22Rv1 (cell line): ENCODE measurements around the gene SAT1.
"Not testable (repeated sequence)": the region's sequence is repeated elsewhere in the genome, so short reads cannot be mapped to it uniquely, and the experiment has no call there.

Experiments
- H3K27ac ChIP-seq: fragments of 450-650 bp; 2 replicates; pipeline ENCODE4 v1.5.1; 2017
- ZFX ChIP-seq: fragments of 450-650 bp; IDR thresholded peaks from 2 replicates; pipeline ENCODE4 v1.6.1; 2017; ENCODE audit warnings: antibody characterized with exemption, borderline replicate concordance
- TF ChIP-seq, protein P1 (sequence below): fragments of 450-650 bp; IDR thresholded peaks from 2 replicates; pipeline ENCODE4 v1.5.1; 2017; ENCODE audit warnings: mild to moderate bottlenecking

Gene SAT1

DNA sequence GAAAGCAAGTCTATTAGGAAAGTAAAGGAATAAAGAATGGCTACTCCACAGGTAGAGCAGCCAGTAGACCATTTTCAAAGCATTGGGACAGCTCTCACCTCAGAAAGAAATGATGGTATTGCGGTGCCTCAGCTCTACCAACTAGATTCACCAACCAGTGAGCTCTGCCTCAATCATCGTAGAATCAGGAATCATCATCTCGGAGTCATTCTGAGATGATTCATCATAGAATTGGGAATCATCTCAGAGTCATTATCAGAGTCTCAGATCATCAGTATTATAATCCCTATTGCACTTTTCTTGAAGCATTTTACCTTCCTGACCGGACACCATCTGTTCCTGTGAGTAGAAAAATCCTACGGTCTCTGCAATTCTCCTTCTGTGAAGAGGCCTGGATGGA, 17.5 kb upstream of the SAT1 start:
- no peak overlapping the region for H3K27ac ChIP-seq
- TF ChIP-seq ZFX, result no peak
- TF ChIP-seq, protein P1, sequence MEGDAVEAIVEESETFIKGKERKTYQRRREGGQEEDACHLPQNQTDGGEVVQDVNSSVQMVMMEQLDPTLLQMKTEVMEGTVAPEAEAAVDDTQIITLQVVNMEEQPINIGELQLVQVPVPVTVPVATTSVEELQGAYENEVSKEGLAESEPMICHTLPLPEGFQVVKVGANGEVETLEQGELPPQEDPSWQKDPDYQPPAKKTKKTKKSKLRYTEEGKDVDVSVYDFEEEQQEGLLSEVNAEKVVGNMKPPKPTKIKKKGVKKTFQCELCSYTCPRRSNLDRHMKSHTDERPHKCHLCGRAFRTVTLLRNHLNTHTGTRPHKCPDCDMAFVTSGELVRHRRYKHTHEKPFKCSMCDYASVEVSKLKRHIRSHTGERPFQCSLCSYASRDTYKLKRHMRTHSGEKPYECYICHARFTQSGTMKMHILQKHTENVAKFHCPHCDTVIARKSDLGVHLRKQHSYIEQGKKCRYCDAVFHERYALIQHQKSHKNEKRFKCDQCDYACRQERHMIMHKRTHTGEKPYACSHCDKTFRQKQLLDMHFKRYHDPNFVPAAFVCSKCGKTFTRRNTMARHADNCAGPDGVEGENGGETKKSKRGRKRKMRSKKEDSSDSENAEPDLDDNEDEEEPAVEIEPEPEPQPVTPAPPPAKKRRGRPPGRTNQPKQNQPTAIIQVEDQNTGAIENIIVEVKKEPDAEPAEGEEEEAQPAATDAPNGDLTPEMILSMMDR, result no peak

DNA sequence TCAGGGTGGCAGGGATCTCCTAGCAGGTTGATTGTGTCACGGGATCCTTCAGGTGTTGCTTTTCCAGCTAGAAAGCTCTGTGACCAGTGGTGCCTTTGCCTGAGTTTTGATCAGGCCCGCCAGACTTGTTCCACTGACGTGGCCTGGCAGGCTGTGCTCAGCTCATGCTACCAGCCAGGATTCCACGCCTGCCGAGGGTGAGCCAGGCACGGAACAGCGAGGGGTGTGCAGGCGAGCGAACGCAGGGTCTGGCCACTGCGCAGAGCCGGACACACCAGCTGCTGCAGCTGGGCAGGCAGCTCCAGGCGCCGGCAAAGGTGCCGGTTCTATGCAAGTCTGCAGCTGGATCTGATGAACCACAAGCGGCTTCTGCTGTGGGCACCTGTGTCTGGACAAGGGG, 17.1 kb upstream of the SAT1 start:
- no peak for TF ChIP-seq ZFX
- TF ChIP-seq, protein P1, result no peak

DNA sequence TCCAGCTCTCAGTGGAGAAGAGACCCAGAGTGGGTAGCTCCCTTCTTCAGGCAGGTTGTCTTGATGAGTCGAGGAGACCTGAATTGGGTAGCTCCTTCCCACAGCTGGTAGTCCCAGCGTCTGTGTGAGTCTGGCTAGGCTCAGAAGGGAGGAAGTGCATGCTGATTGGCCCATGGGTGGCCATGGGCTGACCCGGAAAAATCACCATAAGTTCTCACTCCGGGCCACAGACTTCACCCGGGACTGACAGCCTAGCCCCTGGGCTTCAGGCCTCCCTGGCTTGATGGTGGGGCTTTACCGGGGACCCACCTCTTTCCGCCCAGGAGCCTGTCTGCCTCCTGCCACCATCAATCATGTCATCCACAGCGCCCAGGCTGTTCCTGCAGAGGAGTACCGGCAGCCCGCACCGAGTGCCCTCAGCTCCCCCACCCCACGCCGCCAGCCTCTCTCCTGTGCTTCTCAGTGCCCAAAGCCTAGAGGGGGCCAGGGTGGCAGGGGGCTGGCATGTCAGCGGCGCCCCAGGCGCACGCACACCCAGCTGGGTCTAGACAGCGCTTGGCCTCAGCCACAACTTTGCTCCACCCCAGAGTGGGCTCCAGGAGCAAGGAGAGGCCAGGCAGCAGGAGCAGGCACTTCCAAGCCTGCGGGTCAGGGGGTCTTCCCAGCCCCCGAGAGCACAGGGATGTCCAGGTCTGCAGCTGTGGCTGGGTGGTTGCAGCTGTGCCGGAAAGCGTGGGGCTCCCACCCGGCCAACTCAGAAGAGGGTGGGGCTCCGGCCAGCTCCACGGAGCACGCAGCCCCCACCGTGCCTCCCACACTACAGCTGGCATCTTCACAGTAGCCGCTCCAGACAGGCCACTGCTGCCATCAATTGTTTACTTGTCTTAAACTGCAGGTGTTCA, 16.1 kb upstream of the SAT1 start:
- TF ChIP-seq, protein P1, result no peak
- no peak for TF ChIP-seq ZFX
- no peak overlapping the region for H3K27ac ChIP-seq

More for the DNA sequence above, 17.1 kb upstream of the SAT1 start:
- no peak overlapping the region for H3K27ac ChIP-seq

DNA sequence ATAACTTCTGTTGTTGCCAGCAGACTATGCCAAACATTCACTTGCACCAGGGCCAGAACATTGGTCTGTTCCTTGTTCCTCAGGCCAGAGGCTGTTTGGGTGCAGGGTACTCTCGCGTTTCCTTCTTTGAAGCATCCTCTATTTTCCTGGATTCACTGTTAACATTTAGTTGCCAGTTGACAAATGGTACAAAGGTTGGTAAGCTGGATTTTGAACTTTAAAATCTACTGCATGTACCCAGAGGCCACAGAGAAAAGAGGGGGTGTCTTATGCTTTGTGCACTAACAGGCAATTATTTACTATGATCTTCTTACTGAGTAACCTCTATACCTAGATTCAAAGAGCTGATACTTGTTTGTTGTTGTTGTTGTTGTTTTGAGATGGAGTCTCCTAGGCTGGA, 12.8 kb upstream of the SAT1 start:
- no peak for TF ChIP-seq ZFX
- TF ChIP-seq, protein P1, result no peak
- H3K27ac ChIP-seq, result no peak overlapping the region

DNA sequence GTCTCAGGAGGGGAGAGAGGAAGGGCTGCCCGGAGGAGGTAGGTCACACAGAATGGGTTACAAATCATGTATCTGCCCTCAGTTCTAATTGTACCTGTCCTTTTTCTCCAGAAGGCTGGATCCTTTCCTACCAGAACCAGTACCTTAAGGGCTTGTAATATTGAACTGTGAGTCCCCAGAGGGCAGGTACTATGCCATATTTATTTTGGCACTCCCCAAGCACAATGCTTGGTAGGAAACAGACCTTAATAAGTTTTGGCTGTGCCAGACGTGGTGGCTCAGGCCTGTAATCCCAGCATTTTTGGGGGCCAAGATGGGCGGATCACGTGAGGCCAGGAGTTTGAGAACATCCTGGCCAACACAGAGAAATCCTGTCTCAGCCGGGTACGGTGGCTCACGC, 11.9 kb upstream of the SAT1 start:
- not testable (repeated sequence) for H3K27ac ChIP-seq

DNA sequence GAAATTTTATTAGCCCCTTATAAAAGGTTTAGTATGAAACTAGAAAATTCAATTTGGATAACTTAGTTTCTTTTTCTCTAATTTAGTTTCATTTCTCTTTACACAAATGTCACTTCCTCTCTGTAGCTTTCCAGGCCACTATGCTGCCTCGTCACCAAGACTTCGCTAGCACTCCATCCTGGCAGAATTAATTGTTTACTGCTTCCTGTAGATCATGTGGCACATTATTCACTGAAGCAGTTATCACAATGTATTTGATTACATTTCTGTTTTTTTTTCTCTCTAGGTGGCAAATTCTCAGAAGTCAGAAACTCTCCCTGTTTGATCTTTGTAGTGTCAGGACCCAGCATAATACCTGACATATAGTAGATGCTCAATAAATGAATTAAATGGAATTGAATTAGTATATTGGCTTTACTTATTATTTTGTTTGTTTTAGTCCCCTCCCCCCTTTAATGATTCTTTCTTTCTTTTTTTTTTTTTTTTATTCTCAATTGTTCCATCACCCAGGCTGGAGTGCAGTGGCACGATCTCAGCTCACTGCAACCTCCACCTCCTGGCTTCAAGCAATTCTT, 9.3 kb upstream of the SAT1 start:
- no peak for TF ChIP-seq ZFX
- TF ChIP-seq, protein P1, result no peak
- H3K27ac ChIP-seq, result no peak overlapping the region

DNA sequence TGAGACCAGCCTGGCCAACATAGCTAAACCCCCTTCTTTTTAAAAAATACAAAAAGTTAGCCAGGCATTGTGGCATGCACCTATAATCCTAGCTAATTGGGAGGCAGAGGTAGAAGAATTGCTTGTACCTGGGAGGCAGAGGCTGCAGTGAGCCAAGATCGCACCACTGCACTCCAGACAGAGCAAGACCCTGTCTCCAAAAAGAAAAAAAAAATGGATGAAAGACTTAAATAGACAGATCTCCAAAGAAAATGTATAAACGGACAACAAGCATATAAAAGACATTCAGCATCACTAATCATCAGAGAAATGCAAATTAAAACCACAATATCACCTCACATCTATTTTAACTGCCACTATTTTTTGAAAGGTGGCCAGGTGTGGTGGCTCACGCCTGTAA, 6.6 kb upstream of the SAT1 start:
- no peak overlapping the region for H3K27ac ChIP-seq
- TF ChIP-seq, protein P1, result no peak

DNA sequence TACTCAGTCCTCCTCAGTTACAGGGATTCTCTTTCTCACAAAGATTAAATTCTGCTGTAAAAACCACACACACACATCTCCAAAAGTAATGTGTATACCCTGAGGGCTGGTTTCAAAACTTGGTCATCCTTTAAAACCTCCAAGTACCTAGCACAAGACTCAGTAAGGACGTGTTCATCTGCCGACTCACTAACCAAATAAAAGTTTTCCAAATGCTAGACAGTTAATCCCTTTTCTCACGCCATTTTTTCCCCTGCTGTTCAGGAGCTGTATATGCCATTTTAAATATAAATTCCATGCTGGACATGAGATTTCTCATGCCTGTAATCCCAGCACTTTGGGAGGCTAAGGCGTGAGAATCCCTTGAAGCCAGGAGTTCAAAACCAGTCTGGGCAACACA, 3.9 kb upstream of the SAT1 start:
- H3K27ac ChIP-seq, result no peak overlapping the region
- no peak for TF ChIP-seq ZFX
- TF ChIP-seq, protein P1, result no peak
